Measurements from ENCODE around the gene GABRG3.

The GABRG3 gene

GRCh38 chr15:27491666-27492621 lies 521.0 kb downstream of the GABRG3 start:
- DNase-seq (ENCODE audit: low read depth in 2 of 2, low spot score in 1 of 2): no peak

- no peak for DNase-seq (ENCODE audit: low read depth in 2 of 2, low spot score in 1 of 2)
These were observed 525.0 kb downstream of the GABRG3 start for GRCh38 chr15:27495963-27496459.

GRCh38 chr15:27498700-27499099 lies 527.7 kb downstream of the GABRG3 start:
- no peak for DNase-seq (ENCODE audit: low read depth in 2 of 2, low spot score in 1 of 2)

GRCh38 chr15:27499191-27499590 lies 528.2 kb downstream of the GABRG3 start:
- DNase-seq (ENCODE audit: low read depth in 2 of 2, low spot score in 1 of 2): no peak

DNA sequence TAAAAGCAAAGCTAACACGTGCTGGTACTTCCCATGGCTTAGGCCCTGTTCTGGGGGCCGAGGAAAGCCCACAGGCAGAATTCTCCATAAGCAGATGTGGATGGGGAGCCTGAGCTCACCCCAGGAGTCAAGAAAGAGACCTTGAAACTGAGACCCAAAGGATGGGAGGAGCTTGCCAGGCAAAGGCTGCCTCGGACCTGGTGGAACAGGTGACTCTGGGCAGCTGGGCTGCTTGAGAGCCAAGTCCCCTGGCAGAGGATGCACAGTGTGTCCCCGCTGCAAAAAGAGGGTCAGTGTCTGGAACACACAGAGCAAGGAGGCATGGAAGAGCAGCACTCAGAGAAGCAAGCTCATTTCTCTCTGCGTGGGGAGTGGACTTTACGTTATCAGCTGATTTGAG lies 528.7 kb downstream of the GABRG3 start:
- no peak for DNase-seq (ENCODE audit: low read depth in 2 of 2, low spot score in 1 of 2)

DNA sequence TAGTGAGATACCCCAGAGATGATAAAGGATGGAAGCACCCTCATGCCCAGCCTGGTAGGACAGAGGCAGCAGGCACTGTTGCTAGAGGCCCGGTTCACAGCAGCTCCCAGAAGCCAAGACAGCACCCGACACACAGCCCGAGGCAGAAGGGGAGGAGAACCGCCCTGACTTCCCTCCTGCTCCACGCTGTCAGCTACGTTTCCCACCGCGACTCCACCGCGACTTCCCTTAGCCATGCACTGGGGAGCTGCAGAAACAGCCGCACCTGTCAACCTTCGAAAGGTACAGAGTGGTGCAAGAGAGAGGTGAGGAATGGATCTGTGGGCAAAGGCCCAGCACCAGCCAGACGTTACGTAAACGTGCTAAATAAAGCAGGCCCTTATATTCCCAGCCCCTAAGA lies 529.2 kb downstream of the GABRG3 start:
- DNase-seq (ENCODE audit: low read depth in 2 of 2, low spot score in 1 of 2): no peak

DNA sequence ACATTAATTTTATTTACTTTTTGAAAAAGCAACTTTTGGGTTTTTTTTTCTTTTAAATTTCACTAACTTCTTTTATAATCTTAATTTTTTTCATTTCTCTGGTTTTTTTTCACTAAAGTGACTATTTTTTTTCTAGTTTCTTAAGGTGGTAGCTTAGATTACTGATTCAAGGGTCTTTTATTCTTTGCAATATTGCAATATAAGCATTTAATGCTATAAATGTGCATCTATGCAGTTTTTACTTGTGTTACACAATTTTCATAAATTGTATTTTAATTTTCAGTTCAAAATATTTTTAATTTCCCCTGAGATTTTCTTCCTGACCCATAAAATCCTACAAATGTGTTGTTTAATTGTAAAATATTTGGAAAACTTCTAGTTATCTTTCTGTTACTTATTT lies 535.8 kb downstream of the GABRG3 start:
- DNase-seq (ENCODE audit: low read depth in 2 of 2, low spot score in 1 of 2): no peak

- no peak for DNase-seq (ENCODE audit: low read depth in 2 of 2, low spot score in 1 of 2)
These were observed 538.0 kb downstream of the GABRG3 start for GRCh38 chr15:27509014-27509413.

DNA sequence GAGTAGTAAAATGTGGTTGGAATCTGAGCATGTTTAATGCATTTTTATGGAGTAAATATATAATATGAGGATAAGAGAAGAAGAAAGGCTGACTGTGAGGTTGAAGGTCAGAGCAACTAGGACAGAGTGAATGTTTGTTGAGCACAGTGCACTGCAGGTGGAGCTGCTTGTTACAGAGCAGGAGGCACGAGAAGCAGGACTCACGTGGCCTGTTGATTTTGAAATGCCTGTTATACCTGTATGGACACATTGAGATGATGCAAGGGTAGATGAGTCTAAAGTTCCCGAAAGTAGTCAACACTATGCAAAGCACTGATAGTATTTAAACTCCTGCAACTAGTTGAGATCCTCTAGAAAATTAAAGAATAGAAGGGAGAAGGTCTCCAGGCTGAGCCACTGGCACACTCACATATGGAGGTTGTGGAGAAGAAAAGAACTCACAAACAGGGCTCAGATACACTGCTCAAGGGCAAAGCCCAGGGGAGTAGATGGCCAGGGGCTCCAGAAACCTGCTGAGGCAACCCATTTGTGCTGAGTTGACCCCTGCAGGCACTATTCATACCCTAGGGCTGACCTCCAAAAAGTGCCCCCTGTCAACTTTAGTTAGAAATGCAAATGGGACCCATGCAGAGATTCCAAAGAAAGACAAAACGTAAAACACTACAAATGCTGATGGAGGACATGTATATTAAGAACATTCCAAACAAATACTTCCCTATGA lies 541.5 kb downstream of the GABRG3 start:
- no peak for DNase-seq (ENCODE audit: low read depth in 2 of 2, low spot score in 1 of 2)

DNA sequence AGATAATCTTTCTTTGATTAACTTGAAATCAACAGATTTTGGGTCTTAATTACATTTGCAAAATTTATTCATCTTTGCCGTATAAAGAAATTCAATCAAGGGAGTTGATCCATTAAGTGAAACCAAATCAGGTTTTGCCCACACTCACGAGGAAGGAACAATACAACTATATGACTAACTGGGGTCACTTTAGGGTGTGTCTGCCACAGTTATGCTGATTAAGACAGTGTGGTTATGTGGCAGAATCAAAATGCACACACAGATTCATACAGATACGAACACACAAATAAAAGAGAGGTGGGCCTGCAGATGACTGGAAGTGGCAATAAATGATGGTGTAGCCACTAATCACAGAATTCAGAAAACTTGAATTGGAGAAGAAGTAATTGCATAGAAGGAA lies 543.5 kb downstream of the GABRG3 start:
- no peak for DNase-seq (ENCODE audit: low read depth in 2 of 2, low spot score in 1 of 2)

DNA sequence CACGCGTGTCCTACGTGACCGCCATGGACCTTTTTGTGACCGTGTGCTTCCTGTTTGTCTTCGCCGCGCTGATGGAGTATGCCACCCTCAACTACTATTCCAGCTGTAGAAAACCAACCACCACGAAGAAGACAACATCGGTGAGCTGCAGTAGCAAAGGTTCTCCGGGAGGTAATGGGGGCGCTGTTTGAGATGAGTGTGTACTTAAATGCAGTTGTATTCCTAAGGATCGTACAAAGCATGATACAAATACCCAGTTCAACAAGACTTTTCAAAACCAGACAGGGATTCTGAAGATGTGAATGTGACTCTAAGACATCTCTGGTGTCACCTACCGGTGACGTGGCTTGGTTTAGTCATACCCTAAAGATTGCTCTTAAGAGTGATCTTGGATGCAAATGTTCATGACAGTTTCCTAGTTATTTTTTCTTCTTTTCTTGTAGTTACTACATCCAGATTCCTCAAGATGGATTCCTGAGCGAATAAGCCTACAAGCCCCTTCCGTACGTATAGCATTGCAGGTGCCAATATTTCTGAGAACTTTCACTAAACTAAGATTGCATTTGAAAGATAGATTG lies 556.6 kb downstream of the GABRG3 start:
- DNase-seq (ENCODE audit: low read depth in 2 of 2, low spot score in 1 of 2): no peak

GRCh38 chr15:27529399-27529798 lies 558.4 kb downstream of the GABRG3 start:
- no peak for DNase-seq (ENCODE audit: low read depth in 2 of 2, low spot score in 1 of 2)

DNA sequence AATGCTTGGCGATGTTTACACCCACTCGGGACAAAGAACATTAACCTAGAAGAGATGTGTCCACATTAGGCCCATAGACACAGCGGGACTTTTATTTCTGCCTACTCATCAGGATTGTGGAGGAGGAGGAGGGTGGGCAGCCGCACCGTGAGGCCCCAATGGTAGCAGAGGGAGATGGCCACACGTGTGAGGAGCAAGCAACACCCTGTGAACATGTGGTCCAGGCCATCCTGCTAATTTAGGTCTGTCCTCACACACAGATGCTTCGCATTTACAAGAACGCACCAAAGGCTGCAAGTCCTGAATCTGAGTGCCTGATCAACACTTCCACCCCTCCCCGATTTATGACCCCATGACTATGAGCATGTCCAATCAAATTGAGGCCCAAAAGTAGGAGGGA lies 560.0 kb downstream of the GABRG3 start:
- DNase-seq (ENCODE audit: low read depth in 2 of 2, low spot score in 1 of 2): no peak

DNA sequence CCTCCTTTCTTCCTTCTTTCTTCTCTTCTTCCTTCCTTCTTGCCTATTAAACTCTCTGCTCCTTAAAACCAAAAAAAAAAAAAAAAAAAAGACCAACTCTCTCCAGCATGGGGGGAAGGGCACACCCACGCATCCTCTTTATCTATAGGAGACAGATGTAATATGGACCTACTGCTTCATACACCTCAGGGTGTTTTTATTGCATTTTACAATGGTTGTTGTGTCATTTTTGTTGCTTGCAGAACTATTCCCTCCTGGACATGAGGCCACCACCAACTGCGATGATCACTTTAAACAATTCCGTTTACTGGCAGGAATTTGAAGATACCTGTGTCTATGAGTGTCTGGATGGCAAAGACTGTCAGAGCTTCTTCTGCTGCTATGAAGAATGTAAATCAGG lies 561.4 kb downstream of the GABRG3 start:
- DNase-seq (ENCODE audit: low read depth in 2 of 2, low spot score in 1 of 2): no peak

DNA sequence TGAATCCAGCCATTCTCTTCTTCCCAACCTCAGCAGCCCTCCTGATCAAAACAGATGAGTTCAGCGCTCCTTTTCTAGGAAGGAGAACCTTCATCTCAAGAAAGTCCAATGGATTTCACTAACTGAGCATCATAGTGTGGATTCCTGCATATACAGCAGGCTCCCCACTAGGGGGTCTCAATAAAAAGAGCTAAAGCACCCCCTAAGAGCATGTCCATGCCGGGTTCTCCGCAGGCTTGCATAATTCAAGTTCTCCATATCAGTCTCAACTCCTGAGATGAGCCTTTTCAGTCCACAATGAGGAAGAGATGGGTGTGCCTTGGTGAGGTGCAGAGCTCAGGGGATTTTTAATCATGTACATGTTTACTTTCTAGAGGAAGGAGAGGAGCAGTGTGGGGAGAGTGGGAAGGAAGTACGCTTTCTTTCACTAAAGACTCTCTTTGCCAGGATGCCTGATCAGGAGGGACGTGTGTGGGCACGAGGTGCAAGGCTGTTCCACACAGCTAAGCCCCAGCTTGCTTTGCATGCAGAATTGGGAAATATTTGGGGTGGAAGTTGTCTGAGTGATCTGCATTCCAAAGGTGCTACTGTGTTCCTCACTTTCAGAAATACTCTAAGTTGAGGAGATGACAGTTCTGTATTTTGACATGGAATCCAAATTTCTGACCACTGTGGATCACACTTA lies 564.6 kb downstream of the GABRG3 start:
- no peak for DNase-seq (ENCODE audit: low read depth in 2 of 2, low spot score in 1 of 2)

DNA sequence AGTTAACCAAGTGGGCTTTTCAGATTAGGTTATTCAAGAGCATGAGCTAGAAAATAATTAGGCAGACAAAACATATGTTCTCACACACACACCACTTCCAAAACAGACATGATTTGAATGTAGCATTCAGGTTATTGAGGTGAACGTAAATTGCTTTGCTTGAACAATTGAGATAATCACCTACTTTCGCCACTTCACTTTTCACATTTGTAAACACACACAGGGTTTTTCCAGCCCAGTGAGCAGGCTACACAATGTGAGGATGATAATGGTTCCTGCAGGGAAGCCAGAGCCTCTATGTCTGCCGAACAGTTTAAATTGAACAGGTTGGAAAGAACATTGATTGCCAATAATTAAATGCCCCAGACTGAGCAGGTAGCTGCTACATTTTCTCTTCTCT lies 567.3 kb downstream of the GABRG3 start:
- DNase-seq (ENCODE audit: low read depth in 2 of 2, low spot score in 1 of 2): no peak

DNA sequence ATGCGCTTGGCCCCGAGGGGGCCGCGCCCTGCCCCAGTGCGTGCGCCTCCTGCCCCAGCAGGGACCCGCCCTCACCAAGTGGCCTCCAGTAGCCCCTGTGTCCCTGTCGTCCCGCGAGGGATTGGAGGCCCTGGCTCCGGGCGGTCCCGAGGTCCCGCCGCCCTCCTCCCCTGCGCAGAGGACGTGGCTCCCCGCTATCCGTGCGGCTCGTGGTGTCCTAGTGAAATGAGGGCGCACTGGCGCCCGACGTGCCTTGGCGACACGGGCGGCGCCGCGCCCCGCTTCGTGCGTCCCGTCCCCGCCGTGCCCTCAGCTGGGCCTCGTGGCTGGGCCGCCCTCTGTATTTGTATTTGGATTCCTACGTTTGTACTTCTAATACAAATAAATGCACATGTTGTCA lies 570.6 kb downstream of the GABRG3 start:
- no peak for DNase-seq (ENCODE audit: low read depth in 2 of 2, low spot score in 1 of 2)

GRCh38 chr15:27545494-27546255 lies 574.7 kb downstream of the GABRG3 start:
- DNase-seq (ENCODE audit: low read depth in 2 of 2, low spot score in 1 of 2): no peak

- DNase-seq (ENCODE audit: low read depth in 2 of 2, low spot score in 1 of 2): no peak
These were observed 578.8 kb downstream of the GABRG3 start for GRCh38 chr15:27549746-27550145.

- DNase-seq (ENCODE audit: low read depth in 2 of 2, low spot score in 1 of 2): no peak
These were observed 579.7 kb downstream of the GABRG3 start for GRCh38 chr15:27550635-27551034.

DNA sequence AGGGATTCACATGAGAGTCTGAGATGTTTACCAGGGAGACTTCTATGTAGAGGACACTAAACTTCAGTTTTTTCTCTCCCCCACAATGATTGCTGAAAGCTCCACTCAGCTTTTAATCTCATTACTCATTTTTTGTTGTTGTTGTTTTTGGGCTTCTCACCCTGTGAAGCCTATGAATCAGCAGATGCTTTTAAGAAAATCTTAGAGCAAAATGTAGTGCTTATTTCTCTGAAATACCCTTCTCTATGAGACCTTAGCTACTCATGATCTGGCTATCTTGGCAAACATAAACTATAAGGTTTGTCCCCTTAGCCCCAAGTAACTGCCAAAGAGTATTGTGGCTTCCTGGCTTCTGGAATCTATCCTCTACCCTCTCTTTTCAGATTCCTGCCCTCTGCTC lies 590.8 kb downstream of the GABRG3 start:
- DNase-seq (ENCODE audit: low read depth in 2 of 2, low spot score in 1 of 2): no peak

Data from stimulated activated CD8-positive, alpha-beta memory T cell treated with anti-CD3 and anti-CD28 coated beads, Interleukin-4, amount 100 ng/mL, for 4 hours (primary cell).